H1 (cell line): ENCODE results near the gene GJD4. TPM values are rescaled to one million over a fixed set of nuclear protein-coding genes. Genes with fewer than 3 reads are reported as not detected.

Source experiments
- CTCF ChIA-PET: fragments of 300-600 bp; sonication (Branson Sonifier 250); formaldehyde crosslinking; loops from one replicate; lab custom pipeline; 2021; ENCODE audit not compliant: partially characterized antibody; lab: Charles Lee
- POLR2A ChIA-PET: fragments of 300-600 bp; sonication (Branson Sonifier 250); formaldehyde crosslinking; loops from one replicate; lab custom pipeline; 2021; ENCODE audit warnings: inconsistent platforms; ENCODE audit not compliant: partially characterized antibody; lab: Charles Lee
- DNase-seq, 2 experiments: peaks; one replicate each; pipeline versions ENCODE4 v3.0.0 to v3.0.0-alpha.2; 2010 to 2022; ENCODE audit warnings: low spot score in 2 of 2, low read depth in 1 of 2, mixed read lengths in 1 of 2
- FAIRE-seq: peaks from 2 replicates; lab custom pipeline; 2011; peaks lifted over from hg19 to GRCh38; lab: Jason Lieb, UNC
- H2AFZ ChIP-seq: 2 replicates; pipeline ENCODE4 v1.8.1; 2012; ENCODE audit warnings: low read length, inconsistent platforms
- H2AK5ac ChIP-seq: 2 replicates; pipeline ENCODE4 v1.6.1; 2013; ENCODE audit warnings: low read depth, low read length
- H2BK120ac ChIP-seq: replicated peaks from 2 replicates; pipeline ENCODE3; 2013; ENCODE audit warnings: low read depth, low read length, inconsistent platforms
- H2BK12ac ChIP-seq: 2 replicates; pipeline ENCODE4 v1.6.1; 2013; ENCODE audit warnings: low read depth, low read length
- H2BK15ac ChIP-seq: 2 replicates; pipeline ENCODE4 v1.6.1; 2013; ENCODE audit warnings: low read length
- H2BK20ac ChIP-seq: 2 replicates; pipeline ENCODE4 v1.6.1; 2013; ENCODE audit warnings: low read length
- H2BK5ac ChIP-seq: 2 replicates; pipeline ENCODE4 v1.6.1; 2013; ENCODE audit warnings: low read depth, low read length
- H3K14ac ChIP-seq: 2 replicates; pipeline ENCODE4 v1.6.1; 2013; ENCODE audit warnings: inconsistent platforms; ENCODE audit not compliant: insufficient read length
- H3K18ac ChIP-seq: 2 replicates; pipeline ENCODE4 v1.6.1; 2013; ENCODE audit warnings: low read length; ENCODE audit errors: extremely low read depth
- H3K23ac ChIP-seq: 2 replicates; pipeline ENCODE4 v1.6.1; 2013; ENCODE audit warnings: inconsistent platforms; ENCODE audit not compliant: insufficient read length
- H3K23me2 ChIP-seq: 2 replicates; pipeline ENCODE4 v1.6.1; 2013; ENCODE audit warnings: low read depth, low read length
- H3K27ac ChIP-seq: 2 replicates; pipeline ENCODE4 v1.6.1; 2011; ENCODE audit warnings: low read depth, low read length, inconsistent platforms
- H3K27me3 ChIP-seq, 4 experiments: replicated peaks in 1 of 4; 1 replicate in 1 of 4; 2 replicates in 3 of 4; pipeline versions ENCODE4 v1.6.1 to v1.8.1; 2011 to 2013; ENCODE audit warnings: low read length in 3 of 4, mild to moderate bottlenecking in 3 of 4, inconsistent platforms in 2 of 4, mixed read lengths in 2 of 4, moderate library complexity in 1 of 4; ENCODE audit not compliant: control insufficient read depth in 3 of 4, insufficient read depth in 3 of 4; ENCODE audit errors: extremely low read depth in 1 of 4
- H3K36me3 ChIP-seq, 4 experiments: 2 replicates each; pipeline versions ENCODE4 v1.6.1 to v1.8.1; 2011 to 2013; ENCODE audit warnings: mild to moderate bottlenecking in 4 of 4, low read length in 3 of 4, moderate library complexity in 2 of 4, control low read depth in 1 of 4, inconsistent platforms in 1 of 4; ENCODE audit not compliant: insufficient read depth in 4 of 4, control insufficient read depth in 2 of 4
- H3K4ac ChIP-seq: replicated peaks from 2 replicates; pipeline ENCODE3; 2013; ENCODE audit warnings: low read length, low read depth, mixed read lengths, inconsistent platforms; ENCODE audit not compliant: insufficient read length
- H3K4me1 ChIP-seq, 4 experiments: replicated peaks in 1 of 4; 1 replicate in 1 of 4; 2 replicates in 3 of 4; pipeline versions ENCODE4 v1.6.1 to v1.8.1; 2011 to 2013; ENCODE audit warnings: low read length in 3 of 4, inconsistent platforms in 2 of 4, mixed read lengths in 1 of 4; ENCODE audit not compliant: insufficient read depth in 4 of 4, control insufficient read depth in 3 of 4
- H3K4me2 ChIP-seq, 2 experiments: 2 replicates each; pipeline versions ENCODE4 v1.6.1 to v1.8.1; 2011 to 2013; ENCODE audit warnings: low read depth in 2 of 2, low read length in 2 of 2, control low read depth in 1 of 2, inconsistent platforms in 1 of 2, mild to moderate bottlenecking in 1 of 2; ENCODE audit not compliant: insufficient read depth in 1 of 2
- H3K4me3 ChIP-seq, 4 experiments: fragments of 200-600, 300-600 bp in 1 of 4; sonication (generic), shearing (Covaris generic), sonication (Bioruptor Twin) in 1 of 4; 2 replicates each; pipeline versions ENCODE4 v1.5.1 to v1.8.1; 2011 to 2016; ENCODE audit warnings: low read length in 4 of 4, low read depth in 3 of 4, control low read depth in 2 of 4, inconsistent platforms in 2 of 4, mild to moderate bottlenecking in 2 of 4, mixed read lengths in 1 of 4, moderate library complexity in 1 of 4; ENCODE audit not compliant: insufficient read depth in 2 of 4; ENCODE audit errors: extremely low read depth in 1 of 4
- H3K56ac ChIP-seq: replicated peaks from 2 replicates; pipeline ENCODE3; 2013; ENCODE audit warnings: low read depth, mild to moderate bottlenecking, mixed read lengths, low read length, inconsistent platforms; ENCODE audit not compliant: insufficient read length
- H3K79me1 ChIP-seq: 2 replicates; pipeline ENCODE4 v1.6.1; 2013; ENCODE audit warnings: low read depth, low read length, control low read depth
- H3K79me2 ChIP-seq, 2 experiments: 2 replicates each; pipeline versions ENCODE4 v1.6.1 to v1.8.1; 2012 to 2013; ENCODE audit warnings: low read length in 2 of 2, mild to moderate bottlenecking in 2 of 2, inconsistent platforms in 1 of 2; ENCODE audit not compliant: insufficient read depth in 2 of 2, control insufficient read depth in 1 of 2
- H3K9ac ChIP-seq, 4 experiments: replicated peaks in 1 of 4; 1 replicate in 1 of 4; 2 replicates in 3 of 4; pipeline versions ENCODE4 v1.6.1 to v1.8.1; 2011 to 2013; ENCODE audit warnings: low read depth in 3 of 4, low read length in 3 of 4, control low read depth in 2 of 4, mild to moderate bottlenecking in 2 of 4, moderate library complexity in 2 of 4, inconsistent platforms in 1 of 4; ENCODE audit errors: extremely low read depth in 1 of 4
- H3K9me3 ChIP-seq, 2 experiments: 2 replicates each; pipeline versions ENCODE4 v1.6.1 to v1.8.1; 2012 to 2013; ENCODE audit warnings: mild to moderate bottlenecking in 2 of 2, moderate library complexity in 2 of 2, control low read depth in 1 of 2, inconsistent platforms in 1 of 2, low read depth in 1 of 2, low read length in 1 of 2, mixed read lengths in 1 of 2; ENCODE audit not compliant: insufficient read depth in 2 of 2
- H4K20me1 ChIP-seq, 2 experiments: replicated peaks in 1 of 2; 2 replicates each; pipeline versions ENCODE3 to v1.8.1; 2011 to 2013; ENCODE audit warnings: inconsistent platforms in 2 of 2, low read length in 2 of 2, mild to moderate bottlenecking in 1 of 2; ENCODE audit not compliant: insufficient read depth in 2 of 2, control insufficient read depth in 1 of 2
- H4K5ac ChIP-seq: 2 replicates; pipeline ENCODE4 v1.6.1; 2013; ENCODE audit warnings: low read length, low read depth, mixed read lengths, inconsistent platforms; ENCODE audit not compliant: insufficient read length
- H4K8ac ChIP-seq: 2 replicates; pipeline ENCODE4 v1.8.0; 2013; ENCODE audit warnings: mild to moderate bottlenecking, moderate library complexity, low read length, inconsistent platforms; ENCODE audit not compliant: insufficient read depth; ENCODE audit errors: extremely low read depth
- H4K91ac ChIP-seq: replicated peaks from 2 replicates; pipeline ENCODE3; 2013; ENCODE audit warnings: low read length, mixed read lengths, inconsistent platforms; ENCODE audit not compliant: insufficient read length
- CBX8 ChIP-seq: fragments of 300-800, 300-1000 bp; sonication (generic); IDR thresholded peaks from 2 replicates; pipeline ENCODE4 v1.7.1; 2016; ENCODE audit warnings: low read depth, low read length, borderline replicate concordance
- JUN ChIP-seq: IDR thresholded peaks from 2 replicates; pipeline ENCODE4 v1.6.1; 2011; ENCODE audit warnings: low read depth, mild to moderate bottlenecking, improper control_type of control experiment, low read length
- RAD21 ChIP-seq, 2 experiments: IDR thresholded peaks in 1 of 2; conservative IDR thresholded peaks in 1 of 2; 2 replicates each; pipeline ENCODE4 v1.6.1; 2011; ENCODE audit warnings: low read depth in 2 of 2, low read length in 2 of 2, improper control_type of control experiment in 1 of 2, inconsistent platforms in 1 of 2, mild to moderate bottlenecking in 1 of 2, moderate library complexity in 1 of 2
- WGBS, 2 experiments: shearing (Covaris generic) in 1 of 2; methylation state at CpG; one replicate each; pipeline versions ENCODE4 v1.1.6 to v1.1.7; 2013 to 2015; ENCODE audit warnings: low lambda C conversion rate in 2 of 2, mixed read lengths in 2 of 2, inconsistent platforms in 1 of 2, low coverage in 1 of 2, missing lambda C conversion rate in 1 of 2; ENCODE audit not compliant: insufficient replicate concordance in 2 of 2, insufficient coverage in 1 of 2, insufficient read length in 1 of 2; ENCODE audit errors: extremely low coverage in 1 of 2, missing lambda C conversion rate in 1 of 2; 5-methylcytosine and 5-hydroxymethylcytosine counted together
- polyA plus RNA-seq, 7 experiments: library from polyadenylated mRNA; depleted of rRNA in 3 of 7; stranded (reverse) in 5 of 7; unstranded in 2 of 7; fragments of >200 nt in 5 of 7; fragments of 200-250 nt in 2 of 7; gene quantifications; 1 replicate in 5 of 7; 2 replicates in 1 of 7; 4 replicates in 1 of 7; pipeline versions ENCODE4 v1.2.1 to v1.2.3, GENCODE V29; 2011 to 2013; ENCODE audit warnings: missing spikeins in 2 of 7, mixed read lengths in 2 of 7
- total RNA-seq: library from RNA; stranded (reverse); fragmentation: NEBNext Ultra II Directional; extraction: Animal tissue kit (Norgen Biotek cat#: 25700); gene quantifications from 2 replicates; pipeline ENCODE4 v1.2.1, GENCODE V29; 2021

The GJD4 gene
- total and polyA plus RNA-seq, 2 of the 8 experiments (the other 6 are each of a cell fraction or from before 2014, with no cell fraction given): not detected

GRCh38 chr10:35564341-35564968 is 40.7 kb upstream of the GJD4 start:
- Histone ChIP-seq H2BK20ac (no peak overlapping the region), H3K4ac (no peak overlapping the region), H2BK5ac (peak overlapping the region; percentile 12; the same call in 1 of the 2 replicates), H2BK15ac (peak overlapping the region; percentile 14; the same call in 1 of the 2 replicates), H3K18ac (no peak overlapping the region), H3K27me3 (no peaks in the 10 kb centered on the region), H2BK120ac (no peak overlapping the region), H3K14ac (no peak overlapping the region), H2AK5ac (no peak overlapping the region), H2AFZ (no peak overlapping the region), H3K36me3 (no peaks in the 10 kb centered on the region; a peak in 1 of 8 replicates), H3K56ac (no peak overlapping the region), H4K91ac (peak overlapping the region; percentile 39), H3K9ac (no peak overlapping the region), H3K9me3 (no peaks in the 10 kb centered on the region), H3K4me1 (no peaks in the 10 kb centered on the region; a peak in 1 of 7 replicates), H3K79me2 (no peaks in the 10 kb centered on the region), H3K4me2 (no peak overlapping the region), H4K5ac (no peak overlapping the region), H3K23ac (no peak overlapping the region), H3K27ac (no peak overlapping the region), H3K23me2 (no peaks in the 10 kb centered on the region), H4K8ac (no peak overlapping the region; the same call in 1 of the 2 replicates), H3K79me1 (peaks cover 3% of the 10 kb centered on the region; the same call in 1 of the 2 replicates), H3K4me3 (no peak overlapping the region), H4K20me1 (peaks cover 0 to 3% of the 10 kb centered on the region in 2 experiments), H2BK12ac (no peak overlapping the region)
- FAIRE-seq: no peak
- WGBS, 2 experiments: 89% methylated on average over 6 of the region's 6 CpGs; no CpG with 5 or more reads in 1 of the 2 experiments
- DNase-seq: no peak
- ChIA-PET POLR2A (no interaction called here), CTCF (interaction anchor here (0.5 to 3.0 kb wide), 18 partner anchors 9 to 1236 kb away, joined by 3 to 14 read pairs (median 4); no protein-coding TSS in a partner anchor)
- TF ChIP-seq JUN (no peak), CBX8 (no peak), RAD21 (IDR thresholded peaks at IDR 0.05 in 1 of 2, conservative IDR thresholded peaks at IDR 0.05 in 1 of 2; ENCODE audit: low read depth in 2 of 2, low read length in 2 of 2) (no peak)
